Neural progenitor cell (in vitro differentiated cells): ENCODE measurements around the gene HTRA2. TPM values are rescaled to one million over a fixed set of nuclear protein-coding genes. Genes with fewer than 3 reads are reported as not detected.
A peak's percentile ranks its signal among the peaks of the same experiment; 100 is the strongest.

ENCODE experiments used
- DNase-seq: peaks from one replicate; pipeline ENCODE4 v3.0.0-alpha.2; 2016; ENCODE audit warnings: low spot score
- H2AFZ ChIP-seq: fragments of 200-600 bp; sonication (generic); replicated peaks from 2 replicates; pipeline ENCODE4 v1.6.1; 2016; ENCODE audit warnings: antibody characterized with exemption
- H3F3A ChIP-seq: fragments of 200-600 bp; sonication (generic); 2 replicates; pipeline ENCODE4 v1.6.1; 2016; ENCODE audit warnings: antibody characterized with exemption, low read depth
- H3K27ac ChIP-seq: fragments of 200-600 bp; sonication (generic); 2 replicates; pipeline ENCODE4 v1.5.1; 2016; ENCODE audit warnings: mild to moderate bottlenecking
- H3K27me3 ChIP-seq: fragments of 200-600 bp; sonication (generic); 2 replicates; pipeline ENCODE4 v1.6.1; 2016; ENCODE audit warnings: mild to moderate bottlenecking, moderate library complexity
- H3K36me3 ChIP-seq: fragments of 200-600 bp; sonication (generic); 2 replicates; pipeline ENCODE4 v1.5.1; 2016
- H3K4me1 ChIP-seq: fragments of 200-600 bp; sonication (generic); 2 replicates; pipeline ENCODE4 v1.6.1; 2016; ENCODE audit warnings: mixed run types
- H3K4me2 ChIP-seq: fragments of 200-600 bp; sonication (generic); 2 replicates; pipeline ENCODE4 v1.6.1; 2016
- H3K4me3 ChIP-seq: fragments of 200-600 bp; sonication (generic); 2 replicates; pipeline ENCODE4 v1.5.1; 2016
- H3K79me2 ChIP-seq: fragments of 200-600 bp; sonication (generic); 2 replicates; pipeline ENCODE4 v1.6.1; 2016; ENCODE audit warnings: low read depth
- H3K9ac ChIP-seq: fragments of 200-600 bp; sonication (generic); 2 replicates; pipeline ENCODE4 v1.6.1; 2016
- H3K9me3 ChIP-seq: fragments of 200-600 bp; sonication (generic); 2 replicates; pipeline ENCODE4 v1.5.1; 2016; ENCODE audit warnings: low read depth
- H4K20me1 ChIP-seq: fragments of 200-600 bp; sonication (generic); 2 replicates; pipeline ENCODE4 v1.6.1; 2016; ENCODE audit warnings: low read depth
- H3K27ac Mint-ChIP-seq: 3 replicates; pipeline ENCODE4 v1.8.0; 2021; ENCODE audit warnings: mixed read lengths
- H3K27me3 Mint-ChIP-seq: 2 replicates; pipeline ENCODE4 v1.8.0; 2022; ENCODE audit warnings: low read depth, mild to moderate bottlenecking, inconsistent platforms, moderate library complexity, mixed read lengths; ENCODE audit not compliant: insufficient read depth
- H3K36me3 Mint-ChIP-seq: 3 replicates; pipeline ENCODE4 v1.8.0; 2021; ENCODE audit warnings: mixed read lengths
- H3K4me1 Mint-ChIP-seq: 3 replicates; pipeline ENCODE4 v1.8.0; 2021; ENCODE audit warnings: mixed read lengths
- H3K4me3 Mint-ChIP-seq: 3 replicates; pipeline ENCODE4 v1.8.0; 2021; ENCODE audit warnings: mild to moderate bottlenecking, moderate library complexity, mixed read lengths
- H3K9me3 Mint-ChIP-seq: 3 replicates; pipeline ENCODE4 v1.8.0; 2020; ENCODE audit warnings: mixed read lengths
- CTCF ChIP-seq: fragments of 200-600 bp; sonication (generic); IDR thresholded peaks from 2 replicates; pipeline ENCODE4 v1.5.1; 2017; ENCODE audit warnings: antibody characterized with exemption, mild to moderate bottlenecking
- EZH2 ChIP-seq: fragments of 200-600 bp; sonication (generic); IDR thresholded peaks from 2 replicates; pipeline ENCODE4 v1.6.1; 2017; ENCODE audit warnings: antibody characterized with exemption, mild to moderate bottlenecking, moderate library complexity
- EZH2phosphoT487 ChIP-seq: fragments of 200-600 bp; sonication (generic); IDR thresholded peaks from 2 replicates; pipeline ENCODE4 v1.6.1; 2017; ENCODE audit warnings: antibody characterized with exemption
- total RNA-seq: library from RNA; depleted of rRNA; stranded (reverse); fragments of >200 nt; gene quantifications from 2 replicates; pipeline ENCODE4 v1.2.3, GENCODE V29; 2015; ENCODE audit warnings: low replicate concordance

The HTRA2 gene
- total RNA-seq, 1 donor from 2014 or later: 18.5 TPM

GRCh38 chr2:74513605-74514367, 15.9 kb upstream of the HTRA2 start:
- H2AFZ ChIP-seq: no peak overlapping the region
- peaks cover 21% of the 10 kb centered on the region for H3K4me1 ChIP-seq
- peak overlapping the region; percentile 73 for H3K4me2 ChIP-seq
- H4K20me1 ChIP-seq: peaks cover 26% of the 10 kb centered on the region
- Mint-ChIP-seq H3K4me1 (peaks cover 19% of the 10 kb centered on the region), H3K27me3 (peaks cover 74% of the 10 kb centered on the region), H3K4me3 (peak overlapping the region; percentile 53), H3K36me3 (peaks cover 5% of the 10 kb centered on the region), H3K9me3 (peaks cover 10% of the 10 kb centered on the region), H3K27ac (no peak overlapping the region)
- DNase-seq: peak; percentile 54
- H3K9ac ChIP-seq: no peak overlapping the region
- H3K4me3 ChIP-seq: peak overlapping the region; percentile 32
- H3K79me2 ChIP-seq: no peaks in the 10 kb centered on the region
- no peak overlapping the region for H3K27ac ChIP-seq
- TF ChIP-seq EZH2: peak; percentile 74
- TF ChIP-seq CTCF: no peak
- peak; percentile 11 for TF ChIP-seq EZH2phosphoT487
- no peaks in the 10 kb centered on the region for H3K9me3 ChIP-seq
- no peaks in the 10 kb centered on the region for H3K36me3 ChIP-seq
- peaks cover 100% of the 10 kb centered on the region for H3K27me3 ChIP-seq
- peaks cover 48% of the 10 kb centered on the region for H3F3A ChIP-seq

DNA sequence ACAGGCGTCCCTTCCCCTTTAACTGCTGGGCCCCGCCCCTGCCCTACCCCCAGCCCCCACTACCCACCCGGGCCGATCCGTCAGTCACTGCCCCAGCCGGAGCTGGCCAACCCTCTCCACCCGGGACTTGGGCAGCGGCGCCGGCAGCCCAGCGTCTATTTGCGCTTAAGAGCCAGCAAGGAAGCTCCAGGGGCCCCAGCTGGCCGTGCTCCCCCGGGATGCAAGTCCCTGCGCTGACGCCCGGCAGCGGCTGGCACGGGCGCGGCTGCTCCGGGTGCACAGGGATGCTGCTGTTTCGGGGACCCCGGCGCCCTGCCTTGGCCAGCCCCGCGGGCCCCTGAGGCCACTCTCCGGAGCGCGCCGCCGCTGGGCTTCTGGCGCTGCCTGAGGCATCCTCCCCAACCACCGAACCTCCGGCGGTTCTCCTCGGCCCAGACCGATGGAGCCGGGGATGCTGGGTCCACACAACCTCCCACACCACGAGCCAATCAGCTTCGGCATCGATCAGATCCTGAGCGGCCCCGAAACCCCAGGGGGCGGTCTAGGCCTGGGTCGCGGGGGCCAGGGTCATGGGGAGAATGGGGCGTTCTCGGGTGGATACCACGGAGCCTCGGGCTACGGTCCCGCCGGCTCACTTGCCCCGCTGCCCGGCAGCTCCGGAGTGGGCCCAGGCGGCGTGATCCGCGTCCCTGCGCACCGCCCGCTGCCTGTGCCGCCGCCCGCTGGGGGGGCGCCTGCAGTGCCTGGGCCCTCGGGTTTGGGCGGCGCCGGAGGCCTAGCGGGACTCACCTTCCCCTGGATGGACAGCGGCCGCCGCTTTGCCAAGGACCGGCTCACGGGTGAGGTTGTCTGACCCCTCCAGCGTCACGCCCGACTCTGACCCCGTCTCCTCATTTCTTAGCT, 15.1 kb upstream of the HTRA2 start, which contains the start of gene TLX2:
Gene TLX2 (plus strand): TSS at position 83 of the 903 bp plus-strand sequence. CDS start 357 bp downstream, at position 440.
- Histone ChIP-seq H2AFZ (no peak within 1 kb of the TSS), H4K20me1 (peaks cover 26% of the 10 kb centered on the region), H3F3A (peaks cover 41% of the 10 kb centered on the region), H3K4me1 (peaks cover 21% of the 10 kb centered on the region), H3K4me2 (peak within 1 kb of the TSS; percentile 73), H3K9ac (no peak within 1 kb of the TSS), H3K79me2 (no peaks in the 10 kb centered on the region), H3K27ac (no peak within 1 kb of the TSS), H3K27me3 (peaks cover 100% of the 10 kb centered on the region), H3K4me3 (peak within 1 kb of the TSS; percentile 32), H3K9me3 (no peaks in the 10 kb centered on the region), H3K36me3 (no peaks in the 10 kb centered on the region)
- peak within 1 kb of the TSS; percentile 70 for H3K4me3 Mint-ChIP-seq
- peak; percentile 66 for DNase-seq
- H3K27me3 Mint-ChIP-seq: peaks cover 79% of the 10 kb centered on the region
- peaks cover 10% of the 10 kb centered on the region for H3K9me3 Mint-ChIP-seq
- peaks cover 19% of the 10 kb centered on the region for H3K4me1 Mint-ChIP-seq
- TF ChIP-seq EZH2phosphoT487 (peak; percentile 88), EZH2 (peak; percentile 85), CTCF (no peak)
- H3K27ac Mint-ChIP-seq: no peak within 1 kb of the TSS
- H3K36me3 Mint-ChIP-seq: peaks cover 5% of the 10 kb centered on the region

DNA sequence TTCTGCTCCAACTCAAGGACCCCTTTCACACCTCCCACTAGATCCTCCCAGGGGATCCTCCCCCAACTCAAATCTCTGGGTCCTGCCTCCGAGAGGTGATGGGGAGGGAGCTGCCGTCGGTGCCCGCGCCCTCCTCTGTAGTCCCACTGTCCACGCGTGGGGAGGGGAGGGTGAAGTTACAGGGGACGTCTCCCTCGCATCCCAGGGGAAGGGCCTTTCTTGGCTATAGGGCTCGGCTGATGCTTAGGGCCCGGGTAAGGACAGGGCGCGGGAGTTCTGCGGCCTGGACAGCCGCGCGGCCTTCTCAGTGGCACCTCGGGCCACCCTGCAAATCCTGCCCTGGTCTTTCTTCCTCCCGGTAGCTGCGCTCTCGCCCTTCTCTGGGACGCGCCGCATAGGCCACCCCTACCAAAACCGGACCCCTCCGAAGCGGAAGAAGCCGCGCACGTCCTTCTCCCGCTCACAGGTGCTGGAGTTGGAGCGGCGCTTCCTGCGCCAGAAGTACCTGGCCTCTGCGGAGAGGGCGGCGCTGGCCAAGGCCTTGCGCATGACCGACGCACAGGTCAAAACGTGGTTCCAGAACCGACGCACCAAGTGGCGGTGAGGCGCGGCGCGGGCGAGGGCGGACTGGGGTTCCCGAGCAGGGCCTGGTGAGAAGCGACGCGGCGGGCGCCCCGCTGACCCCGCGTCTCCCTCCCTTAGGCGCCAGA, 14.3 kb upstream of the HTRA2 start:
- Mint-ChIP-seq H3K9me3 (peaks cover 10% of the 10 kb centered on the region), H3K36me3 (peaks cover 5% of the 10 kb centered on the region), H3K4me1 (peaks cover 19% of the 10 kb centered on the region), H3K27me3 (peaks cover 81% of the 10 kb centered on the region), H3K27ac (no peak overlapping the region), H3K4me3 (peak overlapping the region; percentile 70)
- Histone ChIP-seq H3K9ac (no peak overlapping the region), H3K9me3 (no peaks in the 10 kb centered on the region), H3K4me1 (peaks cover 21% of the 10 kb centered on the region), H3K79me2 (no peaks in the 10 kb centered on the region), H3K36me3 (no peaks in the 10 kb centered on the region), H2AFZ (peak overlapping the region; percentile 74), H3K4me3 (peak overlapping the region; percentile 32), H3K27me3 (peaks cover 100% of the 10 kb centered on the region), H3K4me2 (peak overlapping the region; percentile 69), H4K20me1 (peaks cover 26% of the 10 kb centered on the region), H3F3A (peaks cover 34% of the 10 kb centered on the region), H3K27ac (no peak overlapping the region)
- peak; percentile 55 for DNase-seq
- TF ChIP-seq EZH2 (peak; percentile 95), CTCF (no peak), EZH2phosphoT487 (peak; percentile 96)
